Neutrophil (primary cell): ENCODE measurements around the gene ABCC11.

Experiments
- H3K27ac ChIP-seq: fragments of 200-600 bp; sonication (generic); 2 replicates; pipeline ENCODE4 v1.5.1; 2016; ENCODE audit warnings: mild to moderate bottlenecking, moderate library complexity
- H3K27me3 ChIP-seq: fragments of 200-600 bp; sonication (generic); 2 replicates; pipeline ENCODE4 v1.6.0; 2016; ENCODE audit warnings: mild to moderate bottlenecking
- H3K36me3 ChIP-seq: fragments of 200-600 bp; sonication (generic); 2 replicates; pipeline ENCODE4 v1.5.1; 2017
- H3K4me1 ChIP-seq, 2 experiments: fragments of 200-600 bp in 1 of 2; sonication (generic) in 1 of 2; 1 replicate in 1 of 2; 2 replicates in 1 of 2; pipeline versions ENCODE4 v1.5.1 to v1.6.1; 2013 to 2016; ENCODE audit warnings: low read depth in 1 of 2, low read length in 1 of 2, mild to moderate bottlenecking in 1 of 2, moderate library complexity in 1 of 2; ENCODE audit not compliant: control insufficient read depth in 1 of 2, insufficient read depth in 1 of 2
- H3K4me3 ChIP-seq, 2 experiments: fragments of 200-600 bp in 1 of 2; sonication (generic) in 1 of 2; 1 replicate in 1 of 2; 2 replicates in 1 of 2; pipeline ENCODE4 v1.5.1; 2013 to 2016; ENCODE audit warnings: low read depth in 1 of 2, low read length in 1 of 2, mild to moderate bottlenecking in 1 of 2, moderate library complexity in 1 of 2
- H3K9me3 ChIP-seq: fragments of 200-600 bp; sonication (generic); 2 replicates; pipeline ENCODE4 v1.5.1; 2016
- CTCF ChIP-seq: fragments of 200-600 bp; sonication (generic); IDR thresholded peaks from 2 replicates; pipeline ENCODE4 v1.5.1; 2016; ENCODE audit warnings: antibody characterized with exemption

The ABCC11 gene

DNA sequence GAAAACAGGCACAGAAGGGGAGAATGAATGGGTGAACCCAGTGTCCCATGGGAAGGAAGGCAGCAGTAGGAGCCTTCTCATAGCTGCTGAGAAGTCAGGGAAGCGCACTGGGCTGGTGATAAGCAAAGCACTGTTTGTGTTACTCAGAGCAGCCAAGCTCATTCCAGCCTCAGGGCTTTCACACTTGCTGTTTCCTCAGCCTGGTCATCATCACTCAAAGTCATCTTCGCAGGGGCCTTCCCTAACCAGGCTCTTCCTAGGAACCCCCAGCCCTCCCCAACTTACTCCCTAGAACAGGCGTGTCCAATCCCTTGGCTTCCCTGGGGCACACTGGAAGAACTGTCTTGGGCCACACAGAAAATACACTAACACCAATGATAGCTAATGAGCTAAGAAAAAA lies 35.3 kb downstream of the ABCC11 start:
- no peaks in the 10 kb centered on the region for H3K4me1 ChIP-seq
- H3K9me3 ChIP-seq, result no peaks in the 10 kb centered on the region
- H3K27me3 ChIP-seq, result peaks cover 4% of the 10 kb centered on the region
- no peak overlapping the region for H3K4me3 ChIP-seq
- H3K36me3 ChIP-seq, result no peaks in the 10 kb centered on the region
- H3K27ac ChIP-seq, result no peak overlapping the region
- TF ChIP-seq CTCF, result no peak

DNA sequence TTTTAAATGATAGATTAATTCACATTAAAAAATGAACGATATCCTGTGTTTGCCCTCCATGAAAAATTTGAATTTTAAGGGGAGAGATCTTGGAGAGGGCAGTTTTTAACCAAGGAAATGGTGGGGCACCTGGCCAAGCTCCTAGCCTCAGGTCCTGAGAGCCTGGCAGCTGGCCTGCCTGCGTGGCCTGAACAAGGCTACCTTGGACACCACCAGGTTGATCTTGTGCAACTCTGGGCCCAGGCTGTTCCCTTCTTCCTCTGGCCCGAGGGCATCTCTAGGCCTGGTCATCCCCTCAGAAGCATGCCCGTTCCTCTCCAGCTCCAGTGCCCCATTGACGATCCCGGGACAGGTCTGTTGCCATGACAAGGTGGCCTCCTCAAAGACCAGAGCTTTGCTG lies 36.6 kb downstream of the ABCC11 start:
- H3K27me3 ChIP-seq, result peaks cover 4% of the 10 kb centered on the region
- H3K9me3 ChIP-seq, result no peaks in the 10 kb centered on the region
- H3K4me3 ChIP-seq, result no peak overlapping the region
- no peak for TF ChIP-seq CTCF
- H3K36me3 ChIP-seq, result no peaks in the 10 kb centered on the region
- H3K4me1 ChIP-seq, result no peaks in the 10 kb centered on the region
- H3K27ac ChIP-seq, result no peak overlapping the region

- Histone ChIP-seq H3K36me3 (no peaks in the 10 kb centered on the region), H3K27me3 (peaks cover 4% of the 10 kb centered on the region), H3K4me3 (no peak overlapping the region), H3K4me1 (no peaks in the 10 kb centered on the region), H3K27ac (no peak overlapping the region), H3K9me3 (no peaks in the 10 kb centered on the region)
- TF ChIP-seq CTCF, result no peak
Measured at GRCh38 chr16:48206594-48207242, 40.6 kb downstream of the ABCC11 start.

DNA sequence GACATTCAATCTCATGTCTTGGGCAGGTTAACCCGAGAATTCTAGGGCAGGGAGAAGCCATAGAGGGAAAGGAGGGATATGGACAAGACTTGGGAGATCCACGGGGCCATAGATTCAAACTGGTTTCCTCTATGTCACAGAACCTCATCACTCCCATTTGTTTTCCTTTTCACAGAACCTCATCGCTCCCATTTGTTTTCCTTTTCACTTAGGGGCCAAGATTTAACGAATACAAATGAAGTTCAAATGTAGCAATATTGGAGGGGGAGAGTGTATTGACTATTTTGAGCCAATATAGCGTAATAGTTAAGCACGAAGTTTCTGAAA lies 42.6 kb downstream of the ABCC11 start:
- Histone ChIP-seq H3K36me3 (no peaks in the 10 kb centered on the region), H3K27ac (no peak overlapping the region), H3K27me3 (peaks cover 4% of the 10 kb centered on the region), H3K4me1 (no peaks in the 10 kb centered on the region), H3K9me3 (no peaks in the 10 kb centered on the region), H3K4me3 (no peak overlapping the region)
- TF ChIP-seq CTCF, result no peak

DNA sequence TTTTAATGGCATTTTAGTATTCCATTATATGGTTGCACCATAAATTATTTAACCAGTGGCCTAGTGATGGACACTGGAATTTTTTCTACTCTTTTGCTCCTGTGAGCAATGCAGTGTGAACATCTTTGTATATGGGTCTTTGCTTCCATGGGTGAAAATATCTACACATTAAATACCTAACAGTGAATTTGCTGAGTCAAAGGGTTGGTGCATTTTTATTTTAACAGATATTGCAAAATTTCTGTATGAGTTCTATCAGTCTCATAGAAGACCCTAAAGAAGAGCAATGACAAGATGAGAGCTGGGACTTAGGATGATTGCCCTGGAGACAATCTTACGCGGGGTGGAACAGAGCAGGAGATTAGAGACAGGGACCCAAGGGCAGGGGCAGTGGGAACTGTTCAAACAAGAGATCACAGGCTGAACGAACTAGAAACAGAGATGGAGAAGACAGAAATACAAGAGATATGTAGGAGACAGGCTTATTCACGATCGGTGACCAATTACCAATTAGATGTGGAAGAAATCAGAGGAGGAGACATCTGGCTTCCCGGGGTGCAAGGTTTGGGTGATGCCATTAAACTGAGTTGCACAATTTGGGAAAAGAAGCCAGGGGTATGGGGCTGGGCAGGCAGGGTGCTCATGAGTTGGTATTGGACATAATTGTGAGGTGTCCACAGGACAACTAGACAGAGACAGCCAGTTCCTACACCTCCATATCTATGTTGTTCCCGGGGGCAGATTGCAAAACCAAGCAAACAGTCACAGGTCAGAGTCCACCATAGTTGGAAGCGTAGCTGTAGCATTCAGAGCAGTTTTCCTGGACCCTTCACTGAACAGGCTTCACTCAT lies 43.1 kb downstream of the ABCC11 start:
- H3K9me3 ChIP-seq, result no peaks in the 10 kb centered on the region
- TF ChIP-seq CTCF, result no peak
- H3K36me3 ChIP-seq, result no peaks in the 10 kb centered on the region
- no peaks in the 10 kb centered on the region for H3K4me1 ChIP-seq
- peaks cover 4% of the 10 kb centered on the region for H3K27me3 ChIP-seq
- no peak overlapping the region for H3K27ac ChIP-seq
- H3K4me3 ChIP-seq, result no peak overlapping the region
